MCF 10A (cell line): ENCODE results near the gene PIK3R4. TPM values are rescaled to one million over a fixed set of nuclear protein-coding genes. Genes with fewer than 3 reads are reported as not detected.

Experiments used
- BruUV-seq: library from RNA; stranded (reverse); fragments of 400-500 nt; replicated peaks from 2 replicates; lab custom pipeline; 2021; lab: Mats Ljungman, UMichigan
- CTCF ChIA-PET: fragments of 300-600 bp; sonication (Branson Sonifier 250); formaldehyde crosslinking; extraction: SDS; loops from one replicate; lab custom pipeline; 2021; ENCODE audit warnings: antibody characterized with exemption, inconsistent platforms; lab: Yijun Ruan, JAX
- POLR2A ChIA-PET: fragments of 300-600, 350-650 bp; sonication (Branson Sonifier 250); formaldehyde crosslinking; extraction: SDS; loops from one replicate; lab custom pipeline; 2020; ENCODE audit warnings: antibody characterized with exemption, inconsistent platforms; lab: Yijun Ruan, JAX
- DNase-seq: peaks from one replicate; pipeline ENCODE4 v3.0.0-alpha.2; 2018; ENCODE audit not compliant: unreplicated experiment
- H3K27ac Mint-ChIP-seq: one replicate; pipeline ENCODE4 v1.8.0; 2022; ENCODE audit warnings: mild to moderate bottlenecking, low read depth, mixed read lengths; ENCODE audit not compliant: unreplicated experiment
- H3K27me3 Mint-ChIP-seq: one replicate; pipeline ENCODE4 v1.8.0; 2022; ENCODE audit warnings: mixed read lengths; ENCODE audit not compliant: insufficient read depth, unreplicated experiment
- H3K36me3 Mint-ChIP-seq: one replicate; pipeline ENCODE4 v1.8.0; 2022; ENCODE audit warnings: mild to moderate bottlenecking, moderate library complexity, mixed read lengths; ENCODE audit not compliant: insufficient read depth, unreplicated experiment
- H3K4me1 Mint-ChIP-seq: one replicate; pipeline ENCODE4 v1.8.0; 2022; ENCODE audit warnings: mixed read lengths; ENCODE audit not compliant: insufficient read depth, unreplicated experiment
- H3K4me3 Mint-ChIP-seq: one replicate; pipeline ENCODE4 v1.8.0; 2022; ENCODE audit warnings: mild to moderate bottlenecking, moderate library complexity, mixed read lengths; ENCODE audit not compliant: unreplicated experiment
- H3K9me3 Mint-ChIP-seq: one replicate; pipeline ENCODE4 v1.8.0; 2022; ENCODE audit warnings: mixed read lengths; ENCODE audit not compliant: unreplicated experiment
- intact Hi-C: fragments of 100-400 bp; cut with micrococcal nuclease; formaldehyde crosslinking; loops from 2 replicates; pipeline ENCODE4 v1.14.1; 2022
- total RNA-seq: library from RNA; stranded (reverse); gene quantifications from 2 replicates; pipeline ENCODE4 v1.2.3, GENCODE V29; 2022
- TF ChIP-seq, protein P1 (sequence below): fragments of 200-600 bp; IDR thresholded peaks from one replicate; pipeline ENCODE4 v1.8.0; 2022; ENCODE audit warnings: antibody characterized with exemption, mild to moderate bottlenecking; ENCODE audit not compliant: unreplicated experiment

The PIK3R4 gene
- total RNA-seq, 1 experiment from 2014 or later = 16.2 TPM

DNA sequence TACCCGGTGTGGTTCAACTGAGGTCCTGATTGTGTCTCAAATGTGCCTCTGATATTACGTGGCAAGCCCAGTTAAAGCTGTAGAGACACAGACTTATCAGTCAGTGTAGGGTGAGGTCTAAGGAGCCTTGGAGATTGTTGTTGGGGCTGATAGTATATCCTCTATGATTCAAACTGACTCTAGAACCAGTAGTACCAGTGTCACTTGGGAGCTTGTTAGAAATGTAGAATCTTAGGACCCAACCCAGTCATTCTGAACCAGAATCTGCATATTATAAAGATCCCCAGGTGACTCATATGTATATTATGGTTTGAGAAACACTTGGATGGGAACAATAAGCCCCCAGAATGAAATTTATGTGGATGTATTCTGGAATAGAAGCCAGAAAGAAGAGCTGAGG is 83.5 kb downstream of the PIK3R4 start:
- Mint-ChIP-seq H3K9me3 (no peaks in the 10 kb centered on the region), H3K27ac (no peak overlapping the region), H3K27me3 (no peaks in the 10 kb centered on the region), H3K4me1 (no peaks in the 10 kb centered on the region), H3K36me3 (no peaks in the 10 kb centered on the region), H3K4me3 (no peak overlapping the region)
- no TSS peak for BruUV-seq
- no peak for DNase-seq
- TF ChIP-seq, protein P1, sequence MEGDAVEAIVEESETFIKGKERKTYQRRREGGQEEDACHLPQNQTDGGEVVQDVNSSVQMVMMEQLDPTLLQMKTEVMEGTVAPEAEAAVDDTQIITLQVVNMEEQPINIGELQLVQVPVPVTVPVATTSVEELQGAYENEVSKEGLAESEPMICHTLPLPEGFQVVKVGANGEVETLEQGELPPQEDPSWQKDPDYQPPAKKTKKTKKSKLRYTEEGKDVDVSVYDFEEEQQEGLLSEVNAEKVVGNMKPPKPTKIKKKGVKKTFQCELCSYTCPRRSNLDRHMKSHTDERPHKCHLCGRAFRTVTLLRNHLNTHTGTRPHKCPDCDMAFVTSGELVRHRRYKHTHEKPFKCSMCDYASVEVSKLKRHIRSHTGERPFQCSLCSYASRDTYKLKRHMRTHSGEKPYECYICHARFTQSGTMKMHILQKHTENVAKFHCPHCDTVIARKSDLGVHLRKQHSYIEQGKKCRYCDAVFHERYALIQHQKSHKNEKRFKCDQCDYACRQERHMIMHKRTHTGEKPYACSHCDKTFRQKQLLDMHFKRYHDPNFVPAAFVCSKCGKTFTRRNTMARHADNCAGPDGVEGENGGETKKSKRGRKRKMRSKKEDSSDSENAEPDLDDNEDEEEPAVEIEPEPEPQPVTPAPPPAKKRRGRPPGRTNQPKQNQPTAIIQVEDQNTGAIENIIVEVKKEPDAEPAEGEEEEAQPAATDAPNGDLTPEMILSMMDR = no peak
- ChIA-PET POLR2A (no interaction called here), CTCF (interaction anchor here (1.0 kb wide), 1 partner anchor 10 kb away, joined by 3 read pairs; no protein-coding TSS in a partner anchor)
- intact Hi-C loops = no loop called here

GRCh38 chr3:130662501-130662996 is 84.1 kb downstream of the PIK3R4 start:
- CTCF ChIA-PET = interaction anchor here (1.0 kb wide), 1 partner anchor 10 kb away, joined by 3 read pairs; no protein-coding TSS in a partner anchor
- intact Hi-C loops = no loop called here
- no peak for DNase-seq
- Mint-ChIP-seq H3K27ac (no peak overlapping the region), H3K4me1 (no peaks in the 10 kb centered on the region), H3K9me3 (no peaks in the 10 kb centered on the region), H3K27me3 (no peaks in the 10 kb centered on the region), H3K4me3 (no peak overlapping the region), H3K36me3 (no peaks in the 10 kb centered on the region)
- BruUV-seq = no TSS peak
- POLR2A ChIA-PET = no interaction called here
- TF ChIP-seq, protein P1 = no peak

DNA sequence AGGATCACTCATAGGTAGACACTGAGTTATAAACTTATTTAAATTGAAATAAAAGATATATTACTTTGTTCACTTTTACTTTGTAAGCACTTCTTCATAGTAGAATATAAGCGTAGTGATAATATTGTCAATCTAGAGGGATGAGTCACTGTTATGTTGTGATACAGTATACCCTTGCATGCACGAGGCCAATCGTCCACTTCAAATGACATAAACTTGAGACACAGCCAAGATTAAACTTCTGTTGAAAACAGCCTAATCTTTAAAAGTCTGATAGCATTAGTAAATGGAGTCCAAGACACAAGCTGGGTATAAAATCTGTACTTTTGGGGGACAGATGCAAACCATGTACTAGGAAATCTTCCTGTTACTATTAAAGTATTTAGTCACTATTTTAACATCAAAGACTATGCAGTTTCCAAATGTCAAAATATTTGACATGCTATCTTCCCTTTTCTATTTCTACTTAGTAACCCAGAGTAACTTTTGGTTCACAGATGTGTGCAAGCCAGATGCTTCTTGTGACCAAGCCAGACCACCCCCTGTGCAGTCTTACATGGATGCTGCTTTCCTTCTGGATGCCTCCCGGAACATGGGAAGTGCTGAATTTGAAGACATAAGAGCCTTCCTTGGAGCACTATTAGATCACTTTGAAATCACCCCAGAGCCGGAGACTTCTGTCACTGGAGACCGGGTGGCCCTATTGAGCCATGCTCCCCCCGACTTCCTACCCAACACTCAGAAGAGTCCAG is 85.3 kb downstream of the PIK3R4 start:
- no peaks in the 10 kb centered on the region for H3K9me3 Mint-ChIP-seq
- H3K27ac Mint-ChIP-seq = no peak overlapping the region
- TF ChIP-seq, protein P1 = no peak
- no peaks in the 10 kb centered on the region for H3K27me3 Mint-ChIP-seq
- no TSS peak for BruUV-seq
- H3K36me3 Mint-ChIP-seq = no peaks in the 10 kb centered on the region
- CTCF ChIA-PET = interaction anchor here (0.8 kb wide), 1 partner anchor 37 kb away, joined by 3 read pairs; no protein-coding TSS in a partner anchor
- H3K4me1 Mint-ChIP-seq = no peaks in the 10 kb centered on the region
- intact Hi-C loops = no loop called here
- no peak for DNase-seq
- no peak overlapping the region for H3K4me3 Mint-ChIP-seq
- POLR2A ChIA-PET = interaction anchor here (0.6 kb wide), 1 partner anchor 1396 kb away, joined by 3 read pairs; no protein-coding TSS in a partner anchor

GRCh38 chr3:130659911-130660310 is 86.7 kb downstream of the PIK3R4 start:
- no peaks in the 10 kb centered on the region for H3K27me3 Mint-ChIP-seq
- intact Hi-C loops = no loop called here
- no peak overlapping the region for H3K4me3 Mint-ChIP-seq
- H3K4me1 Mint-ChIP-seq = no peaks in the 10 kb centered on the region
- POLR2A ChIA-PET = no interaction called here
- BruUV-seq = no TSS peak
- TF ChIP-seq, protein P1 = no peak
- no peak for DNase-seq
- no peaks in the 10 kb centered on the region for H3K36me3 Mint-ChIP-seq
- H3K9me3 Mint-ChIP-seq = no peaks in the 10 kb centered on the region
- no peak overlapping the region for H3K27ac Mint-ChIP-seq
- CTCF ChIA-PET = no interaction called here
